Measurements from ENCODE around the gene KIF26B.

KIF26B gene

GRCh38 chr1:245327360-245327759, 172.6 kb downstream of the KIF26B start:
- Histone ChIP-seq H3F3A (ENCODE audit: insufficient read depth) (no peaks in the 10 kb centered on the region), H3K4me3 (ENCODE audit: insufficient read depth, low read length, poor library complexity, severe bottlenecking) (no peak overlapping the region), H2AFZ (ENCODE audit: low read depth, low read length, severe bottlenecking) (no peak overlapping the region), H3K9ac (ENCODE audit: low read length) (no peak overlapping the region), H3K27ac (ENCODE audit: low read depth, low read length) (no peak overlapping the region), H3K4me2 (ENCODE audit: low read depth, low read length, poor library complexity, severe bottlenecking) (no peak overlapping the region), H3K36me3 (ENCODE audit: low read length) (no peaks in the 10 kb centered on the region), H3K79me2 (ENCODE audit: insufficient read depth, low read length) (no peaks in the 10 kb centered on the region), H3K9me3 (ENCODE audit: insufficient read depth, low read length) (no peaks in the 10 kb centered on the region), H4K20me1 (ENCODE audit: low read depth, low read length) (no peaks in the 10 kb centered on the region), H3K27me3 (ENCODE audit: low read length) (no peaks in the 10 kb centered on the region), H3K9me2 (replicated peaks; ENCODE audit: insufficient read depth, low read length) (no peaks in the 10 kb centered on the region)
- TF ChIP-seq CTCF (IDR thresholded peaks at IDR 0.05; ENCODE audit: insufficient read depth, low read length, poor library complexity, severe bottlenecking) (no peak), EZH2phosphoT487 (conservative IDR thresholded peaks at IDR 0.05; ENCODE audit: low read length) (no peak)

GRCh38 chr1:245327842-245328241, 173.1 kb downstream of the KIF26B start:
- Histone ChIP-seq H3K4me2 (ENCODE audit: low read depth, low read length, poor library complexity, severe bottlenecking) (no peak overlapping the region), H3F3A (ENCODE audit: insufficient read depth) (no peaks in the 10 kb centered on the region), H3K79me2 (ENCODE audit: insufficient read depth, low read length) (no peaks in the 10 kb centered on the region), H2AFZ (ENCODE audit: low read depth, low read length, severe bottlenecking) (no peak overlapping the region), H3K9me3 (ENCODE audit: insufficient read depth, low read length) (no peaks in the 10 kb centered on the region), H3K36me3 (ENCODE audit: low read length) (no peaks in the 10 kb centered on the region), H3K4me3 (ENCODE audit: insufficient read depth, low read length, poor library complexity, severe bottlenecking) (no peak overlapping the region), H4K20me1 (ENCODE audit: low read depth, low read length) (no peaks in the 10 kb centered on the region), H3K27me3 (ENCODE audit: low read length) (no peaks in the 10 kb centered on the region), H3K9ac (ENCODE audit: low read length) (no peak overlapping the region), H3K9me2 (replicated peaks; ENCODE audit: insufficient read depth, low read length) (no peaks in the 10 kb centered on the region), H3K27ac (ENCODE audit: low read depth, low read length) (no peak overlapping the region)
- TF ChIP-seq EZH2phosphoT487 (conservative IDR thresholded peaks at IDR 0.05; ENCODE audit: low read length), result no peak
- TF ChIP-seq CTCF (IDR thresholded peaks at IDR 0.05; ENCODE audit: insufficient read depth, low read length, poor library complexity, severe bottlenecking), result no peak

GRCh38 chr1:245330951-245331350, 176.2 kb downstream of the KIF26B start:
- Histone ChIP-seq H3K9me3 (ENCODE audit: insufficient read depth, low read length) (no peaks in the 10 kb centered on the region), H3K9me2 (replicated peaks; ENCODE audit: insufficient read depth, low read length) (no peaks in the 10 kb centered on the region), H3K4me2 (ENCODE audit: low read depth, low read length, poor library complexity, severe bottlenecking) (no peak overlapping the region), H3K27ac (ENCODE audit: low read depth, low read length) (no peak overlapping the region), H3F3A (ENCODE audit: insufficient read depth) (no peaks in the 10 kb centered on the region), H4K20me1 (ENCODE audit: low read depth, low read length) (no peaks in the 10 kb centered on the region), H3K79me2 (ENCODE audit: insufficient read depth, low read length) (no peaks in the 10 kb centered on the region), H2AFZ (ENCODE audit: low read depth, low read length, severe bottlenecking) (no peak overlapping the region), H3K9ac (ENCODE audit: low read length) (no peak overlapping the region), H3K27me3 (ENCODE audit: low read length) (no peaks in the 10 kb centered on the region), H3K4me3 (ENCODE audit: insufficient read depth, low read length, poor library complexity, severe bottlenecking) (no peak overlapping the region), H3K36me3 (ENCODE audit: low read length) (no peaks in the 10 kb centered on the region)
- TF ChIP-seq EZH2phosphoT487 (conservative IDR thresholded peaks at IDR 0.05; ENCODE audit: low read length) (no peak), CTCF (IDR thresholded peaks at IDR 0.05; ENCODE audit: insufficient read depth, low read length, poor library complexity, severe bottlenecking) (no peak)

Data from SU-DHL-6 (cell line).